GF-D8 (cell line): ENCODE results near the gene UBTF.

Source experiments
- DNase-seq: peaks from one replicate; lab custom pipeline; 2025; lab: John Stamatoyannopoulos, UW

UBTF gene

DNA sequence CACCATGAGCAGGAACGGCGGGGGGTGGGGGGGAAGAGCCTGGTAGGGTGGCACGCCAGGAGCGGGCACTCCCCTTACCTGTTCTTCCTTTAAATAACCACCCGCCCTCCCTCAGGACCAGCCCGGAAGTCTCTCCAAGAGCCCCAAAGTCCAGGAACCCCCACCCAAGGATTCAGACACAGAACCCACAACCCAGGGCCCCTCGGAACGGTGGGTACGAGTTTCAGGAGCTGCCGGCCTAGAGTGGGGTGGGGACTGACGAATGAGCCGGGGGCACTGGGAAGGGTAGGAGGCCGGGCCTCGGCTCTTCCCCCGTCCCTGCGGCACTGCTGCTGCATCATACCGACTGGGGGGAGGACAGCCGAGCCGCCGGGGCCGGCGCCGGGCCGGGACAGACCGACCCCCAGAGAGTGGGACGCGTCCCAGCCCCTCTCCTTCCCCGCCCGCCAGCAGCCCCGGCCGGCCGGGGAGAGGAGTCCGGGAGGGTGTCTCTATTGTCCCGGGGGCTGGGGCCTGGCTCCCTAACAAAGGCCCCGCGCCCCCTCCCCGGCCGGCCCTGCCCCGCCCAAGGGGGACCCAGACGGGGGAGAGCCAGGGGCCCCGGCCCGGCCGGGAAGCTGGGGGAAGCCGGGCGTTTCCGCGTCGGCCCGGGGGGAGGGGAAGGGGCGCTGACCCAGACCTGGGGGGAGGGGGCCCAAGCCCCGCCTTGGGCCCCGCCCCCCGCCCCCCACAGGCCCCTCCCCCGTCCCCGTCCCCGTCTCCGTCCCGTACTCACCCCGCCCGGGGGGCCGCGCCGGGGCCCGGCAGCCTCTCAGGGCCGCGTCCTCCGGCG is 20.5 kb downstream of the UBTF start:
- no peak for DNase-seq

DNA sequence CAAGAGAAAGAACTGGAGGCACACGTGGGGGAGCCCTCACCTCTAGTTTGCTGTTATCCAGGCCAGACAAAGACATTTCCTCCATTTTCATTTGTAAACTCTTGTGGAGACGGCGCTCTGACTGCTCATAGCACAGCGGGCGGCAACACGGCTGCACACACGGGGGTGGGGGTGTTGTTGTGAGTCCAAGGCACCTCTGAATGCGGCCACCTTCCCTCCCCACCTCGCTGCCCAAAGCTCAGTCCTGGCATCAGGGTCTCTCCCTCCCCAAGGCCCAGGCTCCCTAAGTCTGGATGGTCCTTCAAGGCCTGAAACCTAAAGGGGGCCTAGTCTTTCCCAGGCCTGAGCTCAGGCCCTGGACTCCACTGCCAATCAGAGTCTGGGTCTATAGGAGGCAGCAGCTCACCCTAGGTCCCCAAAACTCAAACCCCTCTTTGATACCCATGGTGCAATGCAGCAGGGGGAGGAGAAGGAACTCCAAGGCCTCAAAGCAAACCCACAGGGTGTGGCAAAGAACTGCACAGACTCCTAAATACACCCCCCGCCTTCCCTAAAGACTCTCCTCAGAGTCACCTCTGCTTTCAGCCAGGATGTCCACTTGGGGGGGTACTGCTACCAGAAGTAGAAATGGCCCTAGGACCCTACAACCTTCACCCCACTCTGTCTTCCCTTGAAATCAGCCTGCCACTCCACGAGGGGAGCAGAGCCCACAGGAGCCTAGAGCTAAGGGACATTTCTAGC is 21.3 kb downstream of the UBTF start:
- DNase-seq: peak; percentile 46

GRCh38 chr17:44197107-44197506 is 22.4 kb downstream of the UBTF start:
- no peak for DNase-seq

DNA sequence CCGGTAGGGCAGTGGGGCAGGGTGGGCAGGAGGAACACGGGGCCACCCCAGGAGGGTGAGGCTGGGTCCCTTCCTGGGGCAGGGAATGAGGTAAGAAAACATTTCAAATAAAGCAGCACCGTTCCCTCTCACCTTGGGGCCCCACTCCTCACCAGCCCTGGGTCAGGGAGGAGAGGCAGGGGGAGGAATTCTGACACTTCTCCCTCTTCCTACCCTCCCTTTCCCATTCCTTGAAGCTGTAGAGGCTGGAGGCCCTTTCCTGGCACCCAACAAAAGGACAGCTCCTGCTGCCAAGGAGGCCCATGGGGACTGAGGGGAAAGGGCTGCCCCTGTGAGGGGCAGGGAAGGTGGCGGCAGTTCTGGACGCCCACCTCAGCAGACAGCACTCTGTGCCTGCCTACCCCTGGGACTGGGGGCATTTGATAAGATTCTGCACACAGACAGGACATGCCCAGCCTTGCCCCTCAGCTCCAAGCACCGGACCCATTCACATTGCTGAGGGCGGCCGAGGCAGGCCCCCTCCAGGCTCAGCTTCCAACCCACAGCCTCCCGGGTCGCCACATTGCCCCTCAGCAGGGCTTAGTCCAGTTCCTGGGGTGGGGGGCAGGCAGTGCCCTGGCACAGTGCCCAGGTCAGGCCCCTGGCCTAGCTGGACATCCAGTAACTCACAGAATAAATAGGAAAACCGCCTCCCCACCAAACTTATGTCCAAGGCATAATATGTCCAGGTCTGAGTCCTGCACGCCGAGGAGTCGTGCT is 26.0 kb downstream of the UBTF start:
- no peak for DNase-seq

DNA sequence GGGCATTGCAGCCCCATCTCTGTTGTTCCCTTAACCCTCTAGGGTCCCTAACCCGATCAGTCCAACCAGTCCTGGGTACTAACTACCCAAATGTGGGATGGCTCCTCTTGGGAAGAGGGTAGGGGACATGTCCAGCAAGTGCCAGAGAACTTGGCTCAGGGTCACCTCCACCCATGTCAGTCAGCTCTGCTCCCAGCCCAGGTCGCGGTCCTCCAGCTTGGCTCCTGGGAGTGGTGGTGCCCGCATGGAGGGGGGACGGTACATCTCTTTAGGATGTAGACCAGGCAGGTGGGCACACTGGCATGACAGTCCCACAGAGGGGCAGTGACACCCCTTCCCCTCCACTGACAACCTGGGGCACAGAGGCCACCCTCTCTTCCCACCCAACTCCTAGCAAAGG is 26.7 kb downstream of the UBTF start:
- DNase-seq: no peak

- DNase-seq: no peak
Observed at GRCh38 chr17:44191941-44192496, 27.5 kb downstream of the UBTF start.

- DNase-seq: no peak
Observed at GRCh38 chr17:44191369-44191768, 28.1 kb downstream of the UBTF start.

- DNase-seq: no peak
Observed at GRCh38 chr17:44190481-44190880, 29.0 kb downstream of the UBTF start.

DNA sequence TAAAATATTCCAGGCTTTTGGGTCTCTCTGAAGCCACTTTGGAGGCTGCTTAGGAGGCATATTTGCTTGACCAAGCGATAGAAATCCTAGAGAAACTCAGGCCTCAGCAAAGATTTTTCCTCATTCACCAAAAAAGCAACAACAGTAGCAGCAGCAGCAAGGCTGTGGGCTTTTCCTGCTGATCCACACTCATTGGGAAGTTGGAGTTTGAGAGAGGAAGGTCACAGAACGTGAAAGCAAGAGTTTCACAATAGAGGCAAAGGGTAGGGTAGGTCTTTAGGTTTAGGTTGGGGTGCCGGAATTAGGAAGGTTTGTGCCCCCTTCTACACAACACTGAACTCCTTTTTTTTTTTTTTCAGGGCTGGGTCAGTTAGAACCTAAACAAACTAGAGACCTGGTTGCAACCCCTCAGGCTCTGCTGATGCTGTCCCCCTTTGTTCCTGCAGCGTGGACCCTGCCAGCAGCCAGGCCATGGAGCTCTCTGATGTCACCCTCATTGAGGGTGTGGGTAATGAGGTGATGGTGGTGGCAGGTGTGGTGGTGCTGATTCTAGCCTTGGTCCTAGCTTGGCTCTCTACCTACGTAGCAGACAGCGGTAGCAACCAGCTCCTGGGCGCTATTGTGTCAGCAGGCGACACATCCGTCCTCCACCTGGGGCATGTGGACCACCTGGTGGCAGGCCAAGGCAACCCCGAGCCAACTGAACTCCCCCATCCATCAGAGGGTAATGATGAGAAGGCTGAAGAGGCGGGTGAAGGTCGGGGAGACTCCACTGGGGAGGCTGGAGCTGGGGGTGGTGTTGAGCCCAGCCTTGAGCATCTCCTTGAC is 30.7 kb downstream of the UBTF start:
- no peak for DNase-seq

GRCh38 chr17:44187131-44187899 is 32.2 kb downstream of the UBTF start:
- no peak for DNase-seq

- peak; percentile 99 for DNase-seq
Observed at GRCh38 chr17:44186307-44187130, 33.0 kb downstream of the UBTF start, which contains the start of gene TMUB2. TMUB2 (plus strand) TSS chr17:44186972; CDS start chr17:44187709, 737 bp downstream.

DNA sequence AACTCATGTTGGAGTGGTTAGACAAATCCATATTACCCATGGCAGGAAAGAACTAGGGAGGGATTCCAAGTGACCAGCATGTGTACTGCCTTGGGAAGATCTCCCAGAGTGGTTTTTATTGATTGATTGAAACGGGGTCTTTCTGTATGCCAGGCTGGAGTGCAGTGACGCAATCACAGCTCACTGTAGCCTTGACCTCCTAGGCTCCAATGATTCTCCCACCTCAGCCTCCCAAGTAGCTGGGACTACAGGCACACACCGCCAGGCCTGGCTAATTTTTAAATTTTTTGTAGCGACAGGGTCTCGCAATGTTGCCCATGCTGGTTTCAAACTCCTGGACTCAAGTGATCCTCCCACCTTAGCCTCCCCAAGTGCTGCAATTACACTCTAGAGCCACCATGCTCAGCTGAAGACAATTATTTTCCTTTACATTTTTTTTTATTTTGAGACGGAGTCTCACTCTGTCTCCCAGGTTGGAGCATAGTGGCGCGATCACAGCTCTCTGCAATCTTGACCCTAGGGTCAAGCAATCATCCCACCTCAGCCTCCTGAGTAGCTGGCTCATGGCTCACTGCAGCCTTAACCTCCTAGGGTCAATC is 35.2 kb downstream of the UBTF start:
- no peak for DNase-seq

GRCh38 chr17:44183024-44183423 is 36.5 kb downstream of the UBTF start:
- DNase-seq: no peak

GRCh38 chr17:44178133-44178532 is 41.3 kb downstream of the UBTF start:
- DNase-seq: no peak

GRCh38 chr17:44177640-44178039 is 41.8 kb downstream of the UBTF start:
- no peak for DNase-seq

GRCh38 chr17:44176671-44177501 is 42.6 kb downstream of the UBTF start:
- DNase-seq: no peak

DNA sequence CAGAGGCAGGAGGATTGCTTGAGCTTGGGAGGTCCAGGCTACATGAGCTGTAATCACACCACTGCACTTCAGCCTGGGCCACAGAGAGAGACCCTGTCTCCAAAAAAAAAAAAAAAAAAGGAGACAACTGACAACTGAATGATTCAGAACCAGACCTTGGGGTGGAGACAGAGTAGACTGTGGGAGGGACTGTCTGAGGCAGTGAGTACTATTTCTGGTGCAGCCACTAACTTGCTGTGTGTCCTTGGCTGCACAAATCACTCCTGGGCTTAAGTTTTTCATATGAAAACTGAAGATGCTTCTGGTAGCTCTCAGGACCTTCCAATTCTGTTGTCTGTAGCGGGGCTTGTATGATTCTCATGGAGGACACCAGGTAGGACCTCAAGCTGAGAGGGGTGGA is 43.2 kb downstream of the UBTF start:
- no peak for DNase-seq

DNA sequence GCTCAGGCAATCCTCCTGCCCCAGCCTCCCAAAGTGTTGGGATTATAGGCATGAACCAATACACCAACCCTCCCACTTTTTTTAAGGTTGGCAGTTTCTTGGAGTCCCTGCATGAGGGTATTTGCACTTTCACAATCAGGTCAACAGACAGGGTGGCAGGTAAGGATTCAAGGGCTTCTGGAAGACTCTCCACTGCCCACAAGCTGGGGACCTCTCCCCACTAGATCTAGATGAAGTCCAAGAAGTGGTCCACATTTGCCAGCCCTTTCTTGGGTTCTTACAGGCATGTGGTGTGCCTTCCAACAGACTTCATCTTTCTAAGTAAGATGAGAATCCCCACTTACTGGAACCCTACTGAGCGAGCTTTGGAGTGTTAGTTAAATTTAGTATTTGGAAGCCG is 45.0 kb downstream of the UBTF start:
- DNase-seq: no peak
